GM19328 (cell line): ENCODE measurements around the gene LELP1.
"Not testable (repeated sequence)": the region's sequence is repeated elsewhere in the genome, so short reads cannot be mapped to it uniquely, and the experiment has no call there.

ENCODE experiments used
- ATAC-seq: cut with Tn5 transposase; IDR thresholded peaks from one replicate; pipeline ENCODE4 v1.9.1; 2021; ENCODE audit warnings: mild to moderate bottlenecking, moderate library complexity; ENCODE audit not compliant: unreplicated experiment

Gene LELP1

GRCh38 chr1:153228491-153228890 lies 25.3 kb downstream of the LELP1 start:
- no peak for ATAC-seq

GRCh38 chr1:153229076-153229829 lies 26.0 kb downstream of the LELP1 start:
- ATAC-seq: not testable (repeated sequence)

GRCh38 chr1:153231363-153231762 lies 28.1 kb downstream of the LELP1 start:
- no peak for ATAC-seq

- ATAC-seq: no peak
Observed at GRCh38 chr1:153231785-153232184, 28.6 kb downstream of the LELP1 start.

- ATAC-seq: no peak
Observed at GRCh38 chr1:153232553-153232952, 29.3 kb downstream of the LELP1 start.

- ATAC-seq: no peak
Observed at GRCh38 chr1:153233448-153233847, 30.2 kb downstream of the LELP1 start.

- no peak for ATAC-seq
Observed at GRCh38 chr1:153238527-153238926, 35.3 kb downstream of the LELP1 start.

- no peak for ATAC-seq
Observed at GRCh38 chr1:153242160-153242559, 38.9 kb downstream of the LELP1 start.

GRCh38 chr1:153245466-153245865 lies 42.2 kb downstream of the LELP1 start:
- ATAC-seq: no peak

- no peak for ATAC-seq
Observed at GRCh38 chr1:153246018-153246417, 42.8 kb downstream of the LELP1 start.

- no peak for ATAC-seq
Observed at GRCh38 chr1:153246825-153247224, 43.6 kb downstream of the LELP1 start.

- ATAC-seq: no peak
Observed at GRCh38 chr1:153248176-153248879, 45.1 kb downstream of the LELP1 start.

- ATAC-seq: no peak
Observed at GRCh38 chr1:153250166-153250565, 46.9 kb downstream of the LELP1 start.

GRCh38 chr1:153251087-153251486 lies 47.9 kb downstream of the LELP1 start:
- no peak for ATAC-seq

- no peak for ATAC-seq
Observed at GRCh38 chr1:153251562-153251961, 48.3 kb downstream of the LELP1 start.

GRCh38 chr1:153251988-153252387 lies 48.8 kb downstream of the LELP1 start:
- no peak for ATAC-seq

GRCh38 chr1:153253076-153253475 lies 49.8 kb downstream of the LELP1 start:
- ATAC-seq: no peak

GRCh38 chr1:153253693-153254092 lies 50.5 kb downstream of the LELP1 start:
- no peak for ATAC-seq
